HEK293T (cell line): ENCODE results near the gene ZIC4.

Experiments
- CTBP1 ChIP-seq: fragments of 450-650 bp; IDR thresholded peaks from 2 replicates; pipeline ENCODE4 v1.6.1; 2016; ENCODE audit warnings: borderline replicate concordance
- NFRKB ChIP-seq: fragments of 450-650 bp; IDR thresholded peaks from 2 replicates; pipeline ENCODE4 v1.6.1; 2016; ENCODE audit warnings: mild to moderate bottlenecking, moderate library complexity
- SP1 ChIP-seq: fragments of 450-650 bp; IDR thresholded peaks from 2 replicates; pipeline ENCODE4 v1.6.1; 2017
- SUZ12 ChIP-seq: fragments of 450-650 bp; IDR thresholded peaks from 2 replicates; pipeline ENCODE4 v1.6.1; 2016; ENCODE audit warnings: mild to moderate bottlenecking
- TF ChIP-seq, protein P1 (sequence below): fragments of 450-650 bp; IDR thresholded peaks from 2 replicates; pipeline ENCODE4 v1.6.1; 2016

DNA sequence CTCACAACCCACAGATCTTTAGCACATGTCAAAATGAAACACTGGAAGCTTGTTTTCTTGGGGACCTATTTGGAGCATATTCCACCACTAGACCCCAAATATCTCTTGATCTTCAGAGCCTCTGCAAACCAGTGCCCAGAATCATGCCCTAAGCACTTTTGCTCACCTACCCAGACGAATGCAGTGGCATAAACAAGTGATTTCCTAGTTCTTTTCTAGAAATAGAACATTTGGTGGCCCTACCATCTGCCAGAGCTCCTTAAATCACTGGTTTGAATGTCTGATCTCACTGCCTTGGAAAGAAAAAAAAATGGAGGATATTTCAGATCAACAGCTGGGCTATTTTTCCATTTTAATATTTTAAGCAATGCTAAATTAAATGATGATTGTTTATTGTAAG is 5.3 kb downstream of the ZIC4 start:
- TF ChIP-seq, protein P1, sequence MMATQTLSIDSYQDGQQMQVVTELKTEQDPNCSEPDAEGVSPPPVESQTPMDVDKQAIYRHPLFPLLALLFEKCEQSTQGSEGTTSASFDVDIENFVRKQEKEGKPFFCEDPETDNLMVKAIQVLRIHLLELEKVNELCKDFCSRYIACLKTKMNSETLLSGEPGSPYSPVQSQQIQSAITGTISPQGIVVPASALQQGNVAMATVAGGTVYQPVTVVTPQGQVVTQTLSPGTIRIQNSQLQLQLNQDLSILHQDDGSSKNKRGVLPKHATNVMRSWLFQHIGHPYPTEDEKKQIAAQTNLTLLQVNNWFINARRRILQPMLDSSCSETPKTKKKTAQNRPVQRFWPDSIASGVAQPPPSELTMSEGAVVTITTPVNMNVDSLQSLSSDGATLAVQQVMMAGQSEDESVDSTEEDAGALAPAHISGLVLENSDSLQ, result no peak
- no peak for TF ChIP-seq SP1
- no peak for TF ChIP-seq NFRKB
- TF ChIP-seq CTBP1, result no peak
- no peak for TF ChIP-seq SUZ12
